ENCODE measurements around the gene ZNF692. TPM values are rescaled to one million over a fixed set of nuclear protein-coding genes. Genes with fewer than 3 reads are reported as not detected.

The ZNF692 gene
- total and polyA plus RNA-seq, 2 of the 13 experiments (the other 11 are each of a cell fraction or from before 2014, with no cell fraction given) = 27.3 to 45.8 TPM

DNA sequence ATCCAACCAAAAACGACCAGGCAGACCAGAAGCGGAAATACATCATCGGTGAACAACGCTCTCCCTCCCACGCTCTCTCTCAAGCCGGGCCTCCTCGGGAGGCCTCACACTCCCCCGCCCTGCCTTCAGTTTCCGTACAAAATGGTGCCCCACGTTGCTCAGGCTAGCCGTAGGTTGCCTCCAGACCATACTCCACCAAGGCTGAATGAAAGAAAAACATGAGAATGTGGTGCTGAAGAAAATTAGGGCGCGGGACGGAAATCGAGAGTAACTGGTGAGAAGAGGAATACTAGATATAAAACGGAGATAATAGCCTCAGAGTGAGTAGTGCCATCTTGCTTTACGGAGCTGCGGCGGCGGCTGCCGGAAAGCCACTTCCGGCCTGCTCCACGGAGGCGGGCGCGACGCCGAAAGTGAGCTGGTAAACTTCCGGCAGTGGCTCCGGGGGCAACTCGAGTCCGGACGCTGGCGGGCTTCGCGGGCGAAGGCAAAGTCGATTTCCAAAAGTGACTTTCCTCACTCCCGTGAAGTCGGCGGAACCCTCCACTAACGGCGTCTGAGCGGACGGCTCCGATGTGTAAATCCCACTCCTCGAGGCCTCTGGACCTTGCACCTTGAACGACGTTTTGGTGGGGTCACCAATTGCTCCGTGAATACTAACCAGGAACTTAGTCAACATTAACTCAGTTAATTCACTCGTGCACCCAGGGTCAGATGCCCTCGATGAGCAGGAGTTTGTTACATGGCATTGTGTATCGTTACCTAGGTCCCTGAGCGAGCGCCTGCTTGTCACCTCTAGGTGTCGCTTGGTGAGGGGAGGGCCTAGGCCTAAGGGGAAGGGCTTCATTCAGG is 32.8 kb downstream of the ZNF692 start, which contains the start of gene SH3BP5L (continued):
- TF ChIP-seq, protein P1, sequence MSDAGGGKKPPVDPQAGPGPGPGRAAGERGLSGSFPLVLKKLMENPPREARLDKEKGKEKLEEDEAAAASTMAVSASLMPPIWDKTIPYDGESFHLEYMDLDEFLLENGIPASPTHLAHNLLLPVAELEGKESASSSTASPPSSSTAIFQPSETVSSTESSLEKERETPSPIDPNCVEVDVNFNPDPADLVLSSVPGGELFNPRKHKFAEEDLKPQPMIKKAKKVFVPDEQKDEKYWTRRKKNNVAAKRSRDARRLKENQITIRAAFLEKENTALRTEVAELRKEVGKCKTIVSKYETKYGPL (CRISPR knock-in tag; IDR thresholded peaks at IDR 0.05) = peak; percentile 33; the same call in 1 of the 2 replicates
- TF ChIP-seq RFXANK (CRISPR knock-in tag; IDR thresholded peaks at IDR 0.05) = 0 out of 2 replicates have a peak, but pooled peaks have one; percentile 75
- no peak for TF ChIP-seq PLSCR1 (CRISPR knock-in tag; IDR thresholded peaks at IDR 0.05; ENCODE audit: borderline replicate concordance)
- no peak for TF ChIP-seq ZNF768 (CRISPR knock-in tag; IDR thresholded peaks at IDR 0.05)
- TF ChIP-seq ZNF354B (CRISPR knock-in tag; IDR thresholded peaks at IDR 0.05) = no peak
- TF ChIP-seq ZNF367 (CRISPR knock-in tag; IDR thresholded peaks at IDR 0.05; ENCODE audit: borderline replicate concordance) = 0 out of 2 replicates have a peak, but pooled peaks have one; percentile 61
- peak; percentile 7 for TF ChIP-seq JARID2 (CRISPR knock-in tag; IDR thresholded peaks at IDR 0.05; ENCODE audit: insufficient replicate concordance)
- TF ChIP-seq ZFP91 (CRISPR knock-in tag; IDR thresholded peaks at IDR 0.05; ENCODE audit: borderline replicate concordance) = peak; percentile 86; the same call in 1 of the 2 replicates
- peak; percentile 47; the same call in 1 of the 2 replicates for TF ChIP-seq MYNN (CRISPR knock-in tag; IDR thresholded peaks at IDR 0.05; ENCODE audit: low read depth)
- TF ChIP-seq ZFP62 (CRISPR knock-in tag; IDR thresholded peaks at IDR 0.05) = no peak
- peak; percentile 43; the same call in 1 of the 2 replicates for TF ChIP-seq GATAD2A (CRISPR knock-in tag; IDR thresholded peaks at IDR 0.05)
- TF ChIP-seq MAZ (IDR thresholded peaks at IDR 0.05; ENCODE audit: borderline replicate concordance, low read depth, low read length) = peak; percentile 88
- TF ChIP-seq MAZ (CRISPR knock-in tag; IDR thresholded peaks at IDR 0.05; ENCODE audit: low read depth) = peak; percentile 75
- TF ChIP-seq HDAC6 (IDR thresholded peaks at IDR 0.05; ENCODE audit: low read depth, low read length) = no peak
- no peak for TF ChIP-seq ZNF570 (CRISPR knock-in tag; IDR thresholded peaks at IDR 0.05; ENCODE audit: borderline replicate concordance)
- TF ChIP-seq SP2 (CRISPR knock-in tag; IDR thresholded peaks at IDR 0.05) = peak; percentile 72
- TF ChIP-seq ZNF160 (CRISPR knock-in tag; IDR thresholded peaks at IDR 0.05) = no peak
- TF ChIP-seq REXO4 (CRISPR knock-in tag; IDR thresholded peaks at IDR 0.05; ENCODE audit: borderline replicate concordance) = no peak
- TF ChIP-seq EEA1 (CRISPR knock-in tag; IDR thresholded peaks at IDR 0.05; ENCODE audit: borderline replicate concordance) = no peak
- TF ChIP-seq SMAD9 (CRISPR knock-in tag; IDR thresholded peaks at IDR 0.05) = no peak
- TF ChIP-seq KDM2A (CRISPR knock-in tag; IDR thresholded peaks at IDR 0.05; ENCODE audit: borderline replicate concordance, low read depth) = peak; percentile 53
- no peak for TF ChIP-seq CHD4 (IDR thresholded peaks at IDR 0.05; ENCODE audit: borderline replicate concordance, low read length)
- 0 out of 2 replicates have a peak, but pooled peaks have one; percentile 23 for TF ChIP-seq DPF2 (CRISPR knock-in tag; IDR thresholded peaks at IDR 0.05; ENCODE audit: borderline replicate concordance, low read depth)
- peak; percentile 63; the same call in 1 of the 2 replicates for TF ChIP-seq TOE1 (CRISPR knock-in tag; IDR thresholded peaks at IDR 0.05)
- peak; percentile 89 for TF ChIP-seq ZSCAN30 (CRISPR knock-in tag; IDR thresholded peaks at IDR 0.05)
- peak; percentile 73 for TF ChIP-seq CREB1 (IDR thresholded peaks at IDR 0.05)
- peak; percentile 96 for TF ChIP-seq CREB1 (CRISPR knock-in tag; IDR thresholded peaks at IDR 0.05)
- no peak for TF ChIP-seq ZNF672 (CRISPR knock-in tag; IDR thresholded peaks at IDR 0.05)
- no peak; the same call in 1 of the 2 replicates for TF ChIP-seq SSRP1 (CRISPR knock-in tag; IDR thresholded peaks at IDR 0.05)

All from HepG2 (cell line).